ENCODE measurements around the gene KLLN.
A peak's percentile ranks its signal among the peaks of the same experiment; 100 is the strongest.

Gene KLLN

GRCh38 chr10:87844837-87845623 is 18.3 kb downstream of the KLLN start:
- DNase-seq (ENCODE audit: low read depth) = peak; percentile 72
- no peak overlapping the region for H3K4me3 ChIP-seq (ENCODE audit: low read depth, low read length)
- TF ChIP-seq, protein P1, sequence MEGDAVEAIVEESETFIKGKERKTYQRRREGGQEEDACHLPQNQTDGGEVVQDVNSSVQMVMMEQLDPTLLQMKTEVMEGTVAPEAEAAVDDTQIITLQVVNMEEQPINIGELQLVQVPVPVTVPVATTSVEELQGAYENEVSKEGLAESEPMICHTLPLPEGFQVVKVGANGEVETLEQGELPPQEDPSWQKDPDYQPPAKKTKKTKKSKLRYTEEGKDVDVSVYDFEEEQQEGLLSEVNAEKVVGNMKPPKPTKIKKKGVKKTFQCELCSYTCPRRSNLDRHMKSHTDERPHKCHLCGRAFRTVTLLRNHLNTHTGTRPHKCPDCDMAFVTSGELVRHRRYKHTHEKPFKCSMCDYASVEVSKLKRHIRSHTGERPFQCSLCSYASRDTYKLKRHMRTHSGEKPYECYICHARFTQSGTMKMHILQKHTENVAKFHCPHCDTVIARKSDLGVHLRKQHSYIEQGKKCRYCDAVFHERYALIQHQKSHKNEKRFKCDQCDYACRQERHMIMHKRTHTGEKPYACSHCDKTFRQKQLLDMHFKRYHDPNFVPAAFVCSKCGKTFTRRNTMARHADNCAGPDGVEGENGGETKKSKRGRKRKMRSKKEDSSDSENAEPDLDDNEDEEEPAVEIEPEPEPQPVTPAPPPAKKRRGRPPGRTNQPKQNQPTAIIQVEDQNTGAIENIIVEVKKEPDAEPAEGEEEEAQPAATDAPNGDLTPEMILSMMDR (conservative IDR thresholded peaks at IDR 0.05; ENCODE audit: low read depth, low read length) = no peak

DNA sequence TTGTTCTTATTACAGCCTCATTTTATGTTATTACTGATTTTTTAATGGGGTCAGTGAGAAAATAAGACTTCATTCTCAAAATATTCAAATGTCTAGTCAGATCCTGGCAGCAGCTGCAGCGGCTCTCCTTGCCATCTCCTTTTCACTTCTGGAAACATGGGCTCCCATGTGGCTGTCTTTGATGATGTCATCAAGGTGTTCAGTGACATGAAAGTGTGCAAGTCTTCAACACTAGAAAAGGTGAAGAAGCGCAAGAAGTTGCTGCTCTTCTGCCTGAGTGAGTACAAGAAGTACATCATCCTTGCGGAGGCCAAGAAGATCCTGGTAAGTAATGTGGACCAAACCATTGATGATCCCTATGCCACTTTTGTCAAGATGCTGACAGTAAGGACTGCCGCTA is 19.6 kb downstream of the KLLN start:
- no peak for DNase-seq (ENCODE audit: low read depth)
- TF ChIP-seq, protein P1 (conservative IDR thresholded peaks at IDR 0.05; ENCODE audit: low read depth, low read length) = no peak
- H3K4me3 ChIP-seq (ENCODE audit: low read depth, low read length) = no peak overlapping the region

- TF ChIP-seq, protein P1 (conservative IDR thresholded peaks at IDR 0.05; ENCODE audit: low read depth, low read length) = peak; percentile 19
- no peak overlapping the region for H3K4me3 ChIP-seq (ENCODE audit: low read depth, low read length)
- peak; percentile 91 for DNase-seq (ENCODE audit: low read depth)
Measured at GRCh38 chr10:87842776-87843497, 20.4 kb downstream of the KLLN start.

DNA sequence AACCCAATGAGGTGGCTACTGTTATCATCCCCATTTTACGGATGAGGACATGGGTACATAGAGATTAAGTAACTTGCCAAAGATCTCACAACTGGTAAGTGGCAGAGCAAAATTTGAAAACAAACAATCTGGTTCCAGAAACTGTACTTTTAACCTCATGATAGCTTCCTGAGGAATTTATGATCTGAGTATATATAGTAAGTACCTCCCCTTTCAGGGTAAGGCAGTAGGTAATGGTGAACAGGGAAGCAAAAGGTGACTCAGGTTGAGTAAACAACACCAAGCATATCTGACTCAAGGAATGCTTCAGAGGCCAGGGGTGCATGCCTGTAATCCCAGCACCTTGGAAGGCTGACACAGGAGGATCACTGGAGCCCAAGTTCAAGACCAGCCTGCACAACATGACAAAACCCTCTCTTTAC is 21.1 kb downstream of the KLLN start:
- TF ChIP-seq, protein P1 (conservative IDR thresholded peaks at IDR 0.05; ENCODE audit: low read depth, low read length) = no peak

GRCh38 chr10:87841186-87841585 is 22.1 kb downstream of the KLLN start:
- H3K4me3 ChIP-seq (ENCODE audit: low read depth, low read length) = no peak overlapping the region
- TF ChIP-seq, protein P1 (conservative IDR thresholded peaks at IDR 0.05; ENCODE audit: low read depth, low read length) = no peak
- DNase-seq (ENCODE audit: low read depth) = peak; percentile 46

More for the DNA sequence above, 21.1 kb downstream of the KLLN start:
- DNase-seq (ENCODE audit: low read depth) = peak; percentile 43
- H3K4me3 ChIP-seq (ENCODE audit: low read depth, low read length) = no peak overlapping the region

DNA sequence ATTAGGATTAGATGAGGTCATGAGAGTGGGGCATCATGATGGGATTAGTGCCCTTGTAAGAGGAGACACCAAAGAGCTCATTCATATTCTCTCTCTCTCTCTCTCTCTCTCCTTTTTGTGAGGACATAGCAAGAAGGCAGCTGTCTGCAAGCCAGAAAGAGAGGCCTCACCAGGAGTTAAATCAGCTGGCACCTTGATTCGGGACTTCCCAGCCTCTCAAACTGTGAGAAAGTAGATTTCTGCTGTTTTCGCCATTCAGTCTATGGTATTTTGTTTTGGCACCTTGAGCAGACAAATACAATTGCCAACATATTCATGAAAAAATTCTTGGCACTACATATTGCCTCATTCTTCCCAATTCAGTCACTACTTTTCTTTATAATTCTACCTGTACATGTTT is 24.7 kb downstream of the KLLN start:
- TF ChIP-seq, protein P1 (conservative IDR thresholded peaks at IDR 0.05; ENCODE audit: low read depth, low read length) = no peak
- no peak for DNase-seq (ENCODE audit: low read depth)
- H3K4me3 ChIP-seq (ENCODE audit: low read depth, low read length) = no peak overlapping the region
